Mesothelial cell of epicardium (in vitro differentiated cells): ENCODE results near the gene DUS2. TPM values are rescaled to one million over a fixed set of nuclear protein-coding genes. Genes with fewer than 3 reads are reported as not detected.

ENCODE experiments used
- DNase-seq, 2 experiments: peaks; one replicate each; pipeline ENCODE4 v3.0.0; 2021; ENCODE audit warnings: low spot score in 2 of 2; ENCODE audit not compliant: unreplicated experiment in 2 of 2
- H3K27ac Mint-ChIP-seq: 2 replicates; pipeline ENCODE4 v1.8.0; 2021; ENCODE audit warnings: mixed read lengths
- H3K27me3 Mint-ChIP-seq: 2 replicates; pipeline ENCODE4 v1.8.0; 2021; ENCODE audit warnings: low read depth, mixed read lengths
- H3K36me3 Mint-ChIP-seq: 2 replicates; pipeline ENCODE4 v1.8.0; 2021; ENCODE audit warnings: mixed read lengths
- H3K4me1 Mint-ChIP-seq: 2 replicates; pipeline ENCODE4 v1.8.0; 2021; ENCODE audit warnings: mixed read lengths
- H3K4me3 Mint-ChIP-seq: 2 replicates; pipeline ENCODE4 v1.8.0; 2021; ENCODE audit warnings: mild to moderate bottlenecking, moderate library complexity, mixed read lengths
- H3K9me3 Mint-ChIP-seq: 2 replicates; pipeline ENCODE4 v1.8.0; 2021; ENCODE audit warnings: mixed read lengths
- CTCF ChIP-seq: fragments of 200-600 bp; sonication (generic); IDR thresholded peaks from one replicate; pipeline ENCODE4 v1.5.0; 2021; ENCODE audit warnings: antibody characterized with exemption; ENCODE audit not compliant: unreplicated experiment
- total RNA-seq: library from RNA; stranded (reverse); gene quantifications from 3 replicates; pipeline ENCODE4 v1.2.1, GENCODE V29; 2021

DUS2 gene
- total RNA-seq, 1 donor from 2014 or later, result 19.4 TPM

- no peak overlapping the region for H3K27ac Mint-ChIP-seq
- peaks cover 6% of the 10 kb centered on the region for H3K4me1 Mint-ChIP-seq
- TF ChIP-seq CTCF, result no peak
- H3K9me3 Mint-ChIP-seq, result no peaks in the 10 kb centered on the region
- peaks cover 23% of the 10 kb centered on the region for H3K36me3 Mint-ChIP-seq
- DNase-seq, result no peak
- no peak overlapping the region for H3K4me3 Mint-ChIP-seq
- no peaks in the 10 kb centered on the region for H3K27me3 Mint-ChIP-seq
Observed at GRCh38 chr16:68069511-68070248, 46.6 kb downstream of the DUS2 start.

GRCh38 chr16:68070249-68070730 lies 47.2 kb downstream of the DUS2 start:
- Mint-ChIP-seq H3K4me1 (peaks cover 3% of the 10 kb centered on the region), H3K4me3 (no peak overlapping the region), H3K36me3 (peaks cover 23% of the 10 kb centered on the region), H3K27me3 (no peaks in the 10 kb centered on the region), H3K9me3 (no peaks in the 10 kb centered on the region), H3K27ac (no peak overlapping the region)
- DNase-seq, result no peak
- TF ChIP-seq CTCF, result no peak

- DNase-seq, result no peak
- no peaks in the 10 kb centered on the region for H3K27me3 Mint-ChIP-seq
- H3K36me3 Mint-ChIP-seq, result peaks cover 23% of the 10 kb centered on the region
Observed at GRCh38 chr16:68070806-68071517, 47.9 kb downstream of the DUS2 start.

GRCh38 chr16:68071518-68071901 lies 48.4 kb downstream of the DUS2 start:
- peaks cover 24% of the 10 kb centered on the region for H3K36me3 Mint-ChIP-seq
- H3K27me3 Mint-ChIP-seq, result no peaks in the 10 kb centered on the region
- H3K9me3 Mint-ChIP-seq, result no peaks in the 10 kb centered on the region
- H3K4me3 Mint-ChIP-seq, result no peak overlapping the region
- no peak for DNase-seq
- no peak for TF ChIP-seq CTCF
- peaks cover 3% of the 10 kb centered on the region for H3K4me1 Mint-ChIP-seq
- H3K27ac Mint-ChIP-seq, result no peak overlapping the region

More at GRCh38 chr16:68070806-68071517, 47.9 kb downstream of the DUS2 start:
- H3K27ac Mint-ChIP-seq, result no peak overlapping the region
- H3K9me3 Mint-ChIP-seq, result no peaks in the 10 kb centered on the region
- H3K4me1 Mint-ChIP-seq, result peaks cover 3% of the 10 kb centered on the region
- no peak overlapping the region for H3K4me3 Mint-ChIP-seq
- no peak for TF ChIP-seq CTCF

- Mint-ChIP-seq H3K36me3 (peaks cover 26% of the 10 kb centered on the region), H3K27me3 (no peaks in the 10 kb centered on the region), H3K4me3 (no peak overlapping the region), H3K4me1 (peaks cover 3% of the 10 kb centered on the region), H3K9me3 (no peaks in the 10 kb centered on the region), H3K27ac (no peak overlapping the region)
- no peak for DNase-seq
- TF ChIP-seq CTCF, result no peak
Observed at GRCh38 chr16:68072038-68072695, 49.1 kb downstream of the DUS2 start.
